IPS-18c (cell line): ENCODE data around the gene ANKRD40.
"Not testable (repeated sequence)": the region's sequence is repeated elsewhere in the genome, so short reads cannot be mapped to it uniquely, and the experiment has no call there.

ENCODE experiments used
- H3K4me3 ChIP-seq: 2 replicates; pipeline ENCODE4 v1.7.0; 2013; ENCODE audit warnings: low read depth, mild to moderate bottlenecking, low read length, moderate library complexity; ENCODE audit not compliant: insufficient read depth
- H3K9me3 ChIP-seq: one replicate; pipeline ENCODE4 v1.6.1; 2013; ENCODE audit warnings: mild to moderate bottlenecking, low read length, moderate library complexity; ENCODE audit not compliant: control insufficient read depth, insufficient read depth

Gene ANKRD40

DNA sequence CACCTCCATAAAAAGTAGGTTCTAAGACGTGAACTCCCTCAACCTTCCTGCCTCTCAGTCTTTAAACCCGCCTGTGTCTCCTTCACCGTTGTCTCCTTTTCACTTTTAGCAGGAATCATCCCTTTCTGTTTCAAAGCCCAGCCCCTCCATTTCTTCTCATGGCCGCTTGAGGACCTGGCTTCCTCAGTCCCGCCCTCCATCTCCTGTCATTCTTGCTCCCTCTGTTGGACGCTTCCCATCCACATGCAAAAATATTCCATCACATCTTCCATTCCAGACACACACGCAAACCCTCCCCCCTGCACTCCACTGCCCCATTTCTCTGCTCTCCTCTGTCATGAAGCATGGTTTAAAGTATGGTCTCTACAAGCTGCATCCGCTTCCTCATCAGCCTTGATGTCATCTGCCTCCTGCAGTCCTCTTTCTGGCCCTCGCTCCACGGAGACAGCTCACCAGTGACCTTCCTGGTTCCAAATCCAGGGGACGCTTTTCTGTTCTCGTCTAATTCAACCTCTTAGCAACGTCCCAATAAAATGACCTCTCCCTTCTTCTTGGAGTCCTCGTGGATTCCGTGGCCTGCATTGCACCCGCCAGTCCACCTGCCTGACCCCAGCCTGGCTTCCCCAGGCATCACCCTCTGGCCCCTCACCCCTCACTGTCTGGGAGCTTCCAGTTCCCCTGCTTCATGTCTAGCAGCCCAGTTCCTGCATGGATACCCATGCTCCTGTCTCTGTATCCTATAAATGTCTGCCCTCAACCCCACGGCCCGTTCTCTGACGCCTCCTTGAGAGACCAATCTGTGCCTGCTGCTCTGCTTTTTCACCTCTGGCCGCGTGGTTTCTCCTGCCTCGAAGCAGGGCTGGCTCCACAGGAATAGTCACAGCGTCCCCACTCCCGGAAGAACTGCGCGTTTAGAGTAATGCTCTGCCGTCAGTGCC, 26.2 kb downstream of the ANKRD40 start:
- Histone ChIP-seq H3K9me3 (peaks cover 3% of the 10 kb centered on the region), H3K4me3 (no peak overlapping the region)

DNA sequence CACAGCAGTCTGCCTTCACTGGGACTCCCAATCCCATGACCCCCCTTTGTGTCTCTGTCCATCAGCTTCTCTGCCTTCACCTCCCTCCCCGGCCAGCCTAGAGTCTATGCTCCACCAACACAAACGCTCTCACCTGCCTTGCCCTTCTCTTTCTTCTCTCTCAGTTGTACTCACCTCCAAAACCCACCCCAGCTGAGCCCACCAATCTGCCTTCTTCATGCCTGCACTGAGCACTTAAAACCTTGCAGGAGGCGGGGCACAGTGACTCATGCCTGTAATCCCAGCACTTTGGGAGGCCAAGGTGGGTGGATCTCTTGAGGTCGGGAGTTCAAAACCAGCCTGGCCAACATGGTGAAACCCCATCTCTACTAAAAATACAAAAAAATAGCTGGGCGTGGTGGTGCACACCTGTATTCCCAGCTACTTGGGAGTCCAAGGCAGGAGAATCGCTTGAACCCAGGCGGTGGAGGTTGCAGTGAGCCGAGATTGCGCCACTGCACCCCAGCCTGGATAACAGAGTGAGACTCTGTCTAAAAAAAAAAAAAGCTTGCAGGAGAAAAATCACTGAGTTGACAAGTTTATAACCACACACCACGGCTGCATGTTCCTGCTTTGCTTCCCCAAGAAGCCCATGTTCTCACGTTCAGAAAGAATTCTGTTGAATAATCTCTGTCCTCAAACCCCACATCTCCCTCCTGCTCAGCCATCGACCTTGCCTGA, 27.0 kb downstream of the ANKRD40 start:
- H3K4me3 ChIP-seq: not testable (repeated sequence)

DNA sequence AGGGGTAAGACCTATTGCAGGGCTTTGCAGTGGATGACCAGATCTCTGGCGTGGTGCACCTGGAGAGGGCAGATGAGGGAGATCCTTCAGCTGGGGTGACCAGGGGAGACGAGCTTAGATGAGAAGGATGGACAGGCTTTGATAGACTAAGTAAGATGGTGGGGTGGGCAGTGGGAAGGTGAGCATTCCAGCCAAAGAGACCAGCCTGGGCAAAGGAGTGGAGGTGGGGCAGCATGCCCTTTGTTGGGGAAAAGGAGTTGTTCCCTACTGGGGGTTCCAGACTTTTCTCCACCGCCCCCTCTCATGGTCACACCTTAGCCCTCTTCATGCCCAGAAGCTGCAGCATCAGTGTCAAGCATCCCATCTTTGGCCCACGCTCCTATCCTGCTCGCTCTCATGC, 27.6 kb downstream of the ANKRD40 start:
- Histone ChIP-seq H3K9me3 (no peaks in the 10 kb centered on the region), H3K4me3 (no peak overlapping the region)

More for the DNA sequence above, 27.0 kb downstream of the ANKRD40 start:
- not testable (repeated sequence) for H3K9me3 ChIP-seq

DNA sequence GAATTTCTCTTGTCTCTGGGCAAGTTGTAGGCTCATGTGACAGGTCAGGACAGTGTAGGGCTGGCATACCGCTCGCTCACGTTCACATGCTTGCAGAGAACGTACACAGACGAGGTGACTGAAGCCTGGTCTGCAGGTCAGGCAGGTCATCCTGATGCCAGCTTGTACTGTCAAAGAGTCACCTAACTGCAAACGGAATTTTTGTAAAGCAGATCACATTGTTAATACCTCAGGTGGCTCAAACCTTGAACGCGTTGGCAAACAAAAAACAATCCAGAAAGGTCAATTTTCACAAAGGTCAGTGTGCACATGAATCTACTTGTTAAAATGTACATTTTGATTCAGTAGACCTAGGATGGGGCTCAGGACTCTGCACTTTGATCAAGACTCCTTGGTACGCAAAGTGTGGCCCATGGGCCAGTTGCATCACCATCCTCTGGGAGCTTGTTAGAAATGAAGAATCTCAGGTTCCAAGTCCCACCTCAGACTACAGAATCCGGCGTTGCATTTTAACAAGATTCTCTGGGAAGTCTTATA, 28.6 kb downstream of the ANKRD40 start:
- no peak overlapping the region for H3K4me3 ChIP-seq
- no peaks in the 10 kb centered on the region for H3K9me3 ChIP-seq

DNA sequence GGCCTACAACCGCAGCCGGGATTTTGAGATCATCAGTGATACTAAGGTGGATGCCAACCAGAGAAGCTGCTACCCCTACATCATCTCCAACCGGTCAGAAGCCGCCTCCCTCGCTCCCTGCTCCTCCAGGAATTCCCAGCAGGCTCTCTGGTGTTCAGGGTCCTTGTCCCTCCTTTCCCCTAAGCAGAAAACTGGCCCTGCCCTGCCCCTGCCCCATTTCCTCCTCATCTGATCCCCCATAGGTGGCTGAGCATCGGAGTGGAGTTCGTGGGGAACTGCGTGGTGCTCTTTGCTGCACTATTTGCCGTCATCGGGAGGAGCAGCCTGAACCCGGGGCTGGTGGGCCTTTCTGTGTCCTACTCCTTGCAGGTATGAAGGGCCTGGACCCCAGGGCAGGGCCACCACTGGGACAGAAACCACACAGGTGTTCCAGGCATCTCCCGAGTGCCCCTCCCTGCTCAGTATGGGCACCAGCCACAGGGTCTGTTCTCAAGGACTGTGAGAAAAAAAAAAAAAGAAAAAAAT, 29.8 kb downstream of the ANKRD40 start:
- Histone ChIP-seq H3K9me3 (no peaks in the 10 kb centered on the region), H3K4me3 (no peak overlapping the region)

DNA sequence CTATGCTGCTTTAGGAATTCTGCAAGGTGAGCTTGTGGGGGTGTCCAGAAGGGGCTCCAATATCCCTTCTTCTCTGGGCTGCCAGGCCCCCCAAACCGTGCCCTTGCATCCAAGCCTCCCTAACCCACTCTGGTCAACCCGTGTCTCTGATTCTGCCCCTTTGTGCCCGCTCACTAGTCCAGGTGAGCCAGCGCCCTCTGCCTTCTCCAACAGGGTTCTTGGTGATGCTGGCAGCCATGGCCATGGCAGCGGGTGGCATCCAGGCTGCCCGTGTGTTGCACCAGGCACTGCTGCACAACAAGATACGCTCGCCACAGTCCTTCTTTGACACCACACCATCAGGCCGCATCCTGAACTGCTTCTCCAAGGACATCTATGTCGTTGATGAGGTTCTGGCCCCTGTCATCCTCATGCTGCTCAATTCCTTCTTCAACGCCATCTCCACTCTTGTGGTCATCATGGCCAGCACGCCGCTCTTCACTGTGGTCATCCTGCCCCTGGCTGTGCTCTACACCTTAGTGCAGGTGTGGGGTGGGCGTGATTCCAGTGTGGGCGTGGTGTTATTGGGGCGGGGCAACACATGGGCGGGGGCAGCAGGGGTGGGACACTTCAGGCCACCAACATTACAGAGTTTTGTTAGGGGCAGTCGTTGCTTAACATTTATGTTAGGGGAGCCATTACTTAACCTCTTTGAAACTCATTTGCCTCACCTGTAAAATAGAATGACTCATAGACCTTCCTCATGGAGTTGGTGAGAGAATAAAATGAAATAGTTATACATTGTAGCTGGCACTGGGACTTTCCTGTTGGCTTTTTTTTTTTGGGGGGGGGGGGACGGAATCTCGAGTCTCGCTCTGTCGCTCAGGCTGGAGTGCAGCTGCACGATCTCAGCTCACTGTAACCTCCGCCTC, 31.4 kb downstream of the ANKRD40 start:
- Histone ChIP-seq H3K4me3 (no peak overlapping the region), H3K9me3 (no peaks in the 10 kb centered on the region)

- H3K9me3 ChIP-seq: peaks cover under 1% of the 10 kb centered on the region
- no peak overlapping the region for H3K4me3 ChIP-seq
These were observed 32.1 kb downstream of the ANKRD40 start for GRCh38 chr17:50675627-50676026.

DNA sequence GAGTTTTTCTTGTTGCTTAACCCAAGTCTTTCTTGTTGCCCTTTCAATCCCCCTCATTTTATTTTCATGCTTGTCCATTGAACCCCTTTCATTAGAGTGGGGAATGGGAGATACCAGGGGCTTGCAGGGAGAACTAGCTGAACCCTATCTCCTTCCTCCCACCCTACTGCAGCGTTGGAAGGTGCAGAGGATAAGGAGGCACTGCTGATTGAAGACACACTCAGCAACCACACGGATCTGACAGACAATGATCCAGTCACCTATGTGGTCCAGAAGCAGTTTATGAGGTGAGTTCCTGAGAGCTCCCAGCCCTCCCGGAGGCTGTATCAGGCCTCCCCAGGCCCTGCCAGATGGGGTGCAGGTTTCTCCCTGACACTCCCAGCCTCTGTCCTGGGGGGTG, 32.5 kb downstream of the ANKRD40 start:
- H3K9me3 ChIP-seq: peaks cover 2% of the 10 kb centered on the region

GRCh38 chr17:50672831-50673551, 34.7 kb downstream of the ANKRD40 start:
- Histone ChIP-seq H3K4me3 (no peak overlapping the region), H3K9me3 (peaks cover 2% of the 10 kb centered on the region)

More for the DNA sequence above, 32.5 kb downstream of the ANKRD40 start:
- no peak overlapping the region for H3K4me3 ChIP-seq

GRCh38 chr17:50672071-50672470, 35.6 kb downstream of the ANKRD40 start:
- H3K4me3 ChIP-seq: no peak overlapping the region
- peaks cover 2% of the 10 kb centered on the region for H3K9me3 ChIP-seq

- H3K9me3 ChIP-seq: peaks cover 2% of the 10 kb centered on the region
- no peak overlapping the region for H3K4me3 ChIP-seq
These were observed 38.7 kb downstream of the ANKRD40 start for GRCh38 chr17:50668838-50669581.

- H3K9me3 ChIP-seq: peaks cover 2% of the 10 kb centered on the region
- no peak overlapping the region for H3K4me3 ChIP-seq
These were observed 39.5 kb downstream of the ANKRD40 start for GRCh38 chr17:50668025-50668837.

DNA sequence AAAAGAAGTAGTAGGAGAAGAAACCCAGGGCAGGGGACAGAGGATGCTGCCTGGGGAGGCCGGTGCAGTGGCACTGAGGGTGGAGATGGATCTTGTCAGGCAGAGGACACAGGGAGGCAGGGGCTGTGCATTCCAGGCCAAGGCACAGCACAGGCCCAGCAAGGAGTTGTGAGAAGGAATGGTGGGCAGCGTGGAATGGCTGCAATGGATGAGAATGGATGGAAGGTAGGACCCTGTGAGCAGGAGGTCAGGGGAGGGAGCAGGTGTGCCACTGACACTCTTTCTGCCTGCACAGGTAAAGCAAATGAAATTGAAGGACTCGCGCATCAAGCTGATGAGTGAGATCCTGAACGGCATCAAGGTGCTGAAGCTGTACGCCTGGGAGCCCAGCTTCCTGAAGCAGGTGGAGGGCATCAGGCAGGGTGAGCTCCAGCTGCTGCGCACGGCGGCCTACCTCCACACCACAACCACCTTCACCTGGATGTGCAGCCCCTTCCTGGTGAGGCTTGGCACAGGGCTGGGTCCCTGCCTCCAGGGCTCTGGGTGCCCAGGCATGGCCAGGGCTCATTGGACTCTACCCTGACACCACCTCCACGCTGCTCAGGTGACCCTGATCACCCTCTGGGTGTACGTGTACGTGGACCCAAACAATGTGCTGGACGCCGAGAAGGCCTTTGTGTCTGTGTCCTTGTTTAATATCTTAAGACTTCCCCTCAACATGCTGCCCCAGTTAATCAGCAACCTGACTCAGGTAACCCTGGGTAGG, 40.3 kb downstream of the ANKRD40 start:
- peaks cover 2% of the 10 kb centered on the region for H3K9me3 ChIP-seq

GRCh38 chr17:50666316-50666715, 41.4 kb downstream of the ANKRD40 start:
- Histone ChIP-seq H3K9me3 (peaks cover 2% of the 10 kb centered on the region), H3K4me3 (no peak overlapping the region)

More for the DNA sequence above, 40.3 kb downstream of the ANKRD40 start:
- H3K4me3 ChIP-seq: no peak overlapping the region
